DOHH2 (cell line): ENCODE data around the gene GMDS.

Experiments
- CTCF ChIP-seq: fragments of 200-600 bp; sonication (generic); IDR thresholded peaks from one replicate; pipeline ENCODE4 v1.5.1; 2014; ENCODE audit warnings: antibody characterized with exemption, mild to moderate bottlenecking, low read depth, low read length; ENCODE audit not compliant: poor library complexity, severe bottlenecking
- EZH2phosphoT487 ChIP-seq: fragments of 200-600 bp; sonication (generic); IDR thresholded peaks from 2 replicates; pipeline ENCODE4 v1.6.1; 2017; ENCODE audit warnings: borderline replicate concordance, mild to moderate bottlenecking, antibody characterized with exemption, low read length, moderate library complexity, mixed read lengths

- TF ChIP-seq CTCF (no peak), EZH2phosphoT487 (no peak)
Measured at GRCh38 chr6:1701668-1702353, 543.6 kb downstream of the GMDS start.
